ENCODE results near the gene LATS2. TPM values are rescaled to one million over a fixed set of nuclear protein-coding genes. Genes with fewer than 3 reads are reported as not detected.
A peak's percentile ranks its signal among the peaks of the same experiment; 100 is the strongest.
"Not testable (repeated sequence)": the region's sequence is repeated elsewhere in the genome, so short reads cannot be mapped to it uniquely, and the experiment has no call there.

The LATS2 gene
- total RNA-seq, 1 donor from 2014 or later = 25.8 TPM

DNA sequence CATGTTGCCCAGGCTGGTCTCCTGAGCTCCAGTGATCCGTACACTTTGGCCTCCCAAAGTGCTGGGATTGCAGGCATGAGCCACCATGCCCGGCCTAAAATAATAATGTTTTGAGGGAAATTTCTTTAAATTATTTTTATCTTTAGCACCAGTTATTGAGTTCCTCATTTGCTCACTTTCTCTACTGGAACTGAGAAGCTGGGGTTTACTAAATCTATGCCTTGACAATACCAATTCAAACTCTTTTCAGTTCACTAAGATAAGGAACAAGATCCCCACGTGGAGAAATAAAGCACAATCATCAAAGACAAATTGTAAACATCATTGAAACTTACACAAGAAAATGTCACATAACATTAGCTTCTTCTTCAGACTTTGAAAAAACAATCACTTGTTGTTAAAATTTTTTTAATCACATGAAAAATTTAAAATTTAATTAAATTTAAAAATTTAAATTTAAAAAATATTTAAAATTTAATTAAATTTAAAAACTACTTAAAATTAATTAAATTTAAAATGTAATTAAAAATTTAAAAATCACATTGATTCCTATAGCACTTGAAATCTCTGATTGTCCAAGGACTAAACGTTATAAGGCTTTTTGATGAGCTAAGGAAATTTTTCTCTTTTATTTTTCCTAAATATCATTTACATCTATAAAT is 133.7 kb downstream of the LATS2 start:
- no peaks in the 10 kb centered on the region for H3K4me1 ChIP-seq
- no peaks in the 10 kb centered on the region for H3K27me3 ChIP-seq
- no peak for DNase-seq (ENCODE audit: extremely low spot score in 2 of 2)
- intact Hi-C loops (cut with DNase I) = loop anchor here (10.0 kb wide), 1 partner anchor 213 kb away; no protein-coding TSS in a partner anchor
- TF ChIP-seq CTCF (IDR thresholded peaks at IDR 0.05) = no peak
- H3K4me3 ChIP-seq = no peak overlapping the region
- H3K9me3 ChIP-seq = no peaks in the 10 kb centered on the region
- no peaks in the 10 kb centered on the region for H3K36me3 ChIP-seq
- H3K27ac ChIP-seq = no peak overlapping the region

GRCh38 chr13:20925395-20925790 is 136.0 kb downstream of the LATS2 start:
- H3K4me1 ChIP-seq; H3K27ac ChIP-seq; H3K9me3 ChIP-seq; H3K36me3 ChIP-seq; H3K27me3 ChIP-seq; H3K4me3 ChIP-seq; DNase-seq (ENCODE audit: extremely low spot score in 2 of 2): not testable (repeated sequence)
- intact Hi-C loops (cut with DNase I) = loop anchor here (10.0 kb wide), 1 partner anchor 211 kb away; no protein-coding TSS in a partner anchor

DNA sequence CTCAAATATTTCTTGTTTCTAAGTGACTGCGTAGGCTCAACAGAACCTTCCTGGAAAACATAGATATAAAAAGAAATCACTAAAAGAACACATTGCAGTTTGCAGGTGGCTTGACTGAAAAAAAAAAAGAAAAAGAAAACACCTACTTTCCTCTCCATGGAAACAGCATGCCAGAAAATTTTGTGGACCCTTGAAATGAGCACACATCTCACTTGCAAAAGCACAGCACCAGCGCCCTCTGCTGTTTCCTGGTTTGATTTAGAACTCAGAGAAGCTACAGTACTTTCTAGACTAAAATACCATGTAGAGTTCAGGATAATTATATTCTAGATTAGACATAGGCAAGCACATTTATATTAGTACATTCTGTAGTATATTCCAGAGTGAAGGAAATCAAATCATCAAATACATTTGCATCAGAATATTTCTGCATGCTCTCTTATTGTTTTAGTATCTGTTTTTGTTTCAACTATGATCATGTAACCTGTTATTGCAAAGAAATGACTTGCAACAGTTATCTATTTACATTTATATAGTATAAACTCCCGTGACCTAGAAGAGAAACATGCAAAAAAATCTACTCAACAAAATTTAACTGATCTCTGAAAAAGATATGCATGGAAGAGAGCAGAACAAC is 136.5 kb downstream of the LATS2 start:
- DNase-seq (ENCODE audit: extremely low spot score in 2 of 2) = no peak

DNA sequence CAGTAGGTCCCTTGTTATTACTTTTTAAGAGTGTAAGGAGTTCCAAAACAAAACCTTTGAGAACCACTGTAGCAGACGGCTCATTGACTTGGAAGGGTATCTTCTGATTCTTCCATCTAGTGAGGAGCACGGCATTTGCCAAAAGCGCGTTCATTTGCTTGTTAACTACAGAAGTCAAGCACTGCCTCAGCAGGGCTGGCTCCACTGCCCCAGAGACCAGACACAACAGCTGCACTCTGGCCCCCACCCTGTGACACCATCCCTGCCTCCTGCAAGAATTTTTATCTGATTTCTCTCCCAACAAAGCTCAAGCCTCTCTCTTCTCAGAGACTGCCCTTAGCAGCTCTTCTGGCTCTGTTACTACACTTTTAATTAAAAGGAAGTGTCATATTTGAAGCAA is 138.1 kb downstream of the LATS2 start:
- intact Hi-C loops (cut with DNase I) = loop anchor here (2.0 to 10.0 kb wide), 2 partner anchors 208 to 432 kb away; no protein-coding TSS in a partner anchor
- no peak overlapping the region for H3K4me3 ChIP-seq
- H3K27ac ChIP-seq = no peak overlapping the region
- no peaks in the 10 kb centered on the region for H3K4me1 ChIP-seq
- H3K27me3 ChIP-seq = no peaks in the 10 kb centered on the region
- H3K36me3 ChIP-seq = no peaks in the 10 kb centered on the region
- DNase-seq (ENCODE audit: extremely low spot score in 2 of 2) = no peak
- TF ChIP-seq CTCF (IDR thresholded peaks at IDR 0.05) (no peak), POLR2AphosphoS5 (IDR thresholded peaks at IDR 0.05; ENCODE audit: insufficient read depth in 1 of 2, low read depth in 1 of 2) (no peak), POLR2A (IDR thresholded peaks at IDR 0.05) (no peak)
- no peaks in the 10 kb centered on the region for H3K9me3 ChIP-seq

More for the DNA sequence above, 136.5 kb downstream of the LATS2 start:
- H3K27me3 ChIP-seq = no peaks in the 10 kb centered on the region
- no peak overlapping the region for H3K4me3 ChIP-seq
- H3K36me3 ChIP-seq = no peaks in the 10 kb centered on the region
- intact Hi-C loops (cut with DNase I) = loop anchor here (10.0 kb wide), 1 partner anchor 210 kb away; no protein-coding TSS in a partner anchor
- TF ChIP-seq CTCF (IDR thresholded peaks at IDR 0.05) = peak in 2 of 3 experiments; percentile 52 to 64
- TF ChIP-seq POLR2AphosphoS5 (IDR thresholded peaks at IDR 0.05; ENCODE audit: insufficient read depth in 1 of 2, low read depth in 1 of 2) = no peak
- H3K9me3 ChIP-seq = no peaks in the 10 kb centered on the region
- no peaks in the 10 kb centered on the region for H3K4me1 ChIP-seq
- no peak overlapping the region for H3K27ac ChIP-seq

Small RNAs within 50 kb of the gene (small RNA-seq; reads per million reads assigned to genes)
- gene PPIAP27 (not detected), gene RNU4-9P (not detected)

Other genes starting within 250 kb of the LATS2 start
- 17.7 TPM for gene XPO4, start 158.8 kb downstream of the LATS2 start, total RNA-seq
- 33.9 TPM for gene SAP18, start 78.5 kb upstream of the LATS2 start, total RNA-seq
- gene SKA3, start 115.0 kb upstream of the LATS2 start, total RNA-seq = 5.4 TPM
- 31.9 TPM for gene MRPL57, start 115.1 kb upstream of the LATS2 start, total RNA-seq